CD14-positive monocyte (primary cell): ENCODE data around the gene CUBN. TPM values are rescaled to one million over a fixed set of nuclear protein-coding genes. Genes with fewer than 3 reads are reported as not detected.

Experiments
- DNase-seq, 3 donors: peaks; one replicate each; pipeline ENCODE4 v3.0.0-alpha.2; 2011 to 2022
- H2AFZ ChIP-seq: 2 replicates; pipeline ENCODE4 v1.6.0; 2012; ENCODE audit warnings: mild to moderate bottlenecking, low read depth, low read length, inconsistent platforms; ENCODE audit not compliant: insufficient read depth, poor library complexity, severe bottlenecking
- H3K27ac ChIP-seq, 2 donors: 1 replicate in 1 of 2; 2 replicates in 1 of 2; pipeline ENCODE4 v1.5.1; 2012 to 2013; ENCODE audit warnings: low read length in 2 of 2, control low read depth in 1 of 2, inconsistent platforms in 1 of 2, low read depth in 1 of 2, mild to moderate bottlenecking in 1 of 2
- H3K27me3 ChIP-seq, 2 donors: one replicate each; pipeline versions ENCODE4 v1.6.0 to v1.6.1; 2011 to 2013; ENCODE audit warnings: low read length in 2 of 2; ENCODE audit not compliant: control insufficient read depth in 2 of 2, insufficient read depth in 2 of 2
- H3K36me3 ChIP-seq, 2 donors: replicated peaks in 1 of 2; 1 replicate in 1 of 2; 2 replicates in 1 of 2; pipeline versions ENCODE4 v1.5.1 to v1.6.1; 2012 to 2013; ENCODE audit warnings: low read length in 2 of 2, control low read depth in 1 of 2, inconsistent platforms in 1 of 2, mild to moderate bottlenecking in 1 of 2; ENCODE audit not compliant: insufficient read depth in 2 of 2, control insufficient read depth in 1 of 2
- H3K4me1 ChIP-seq, 2 donors: 1 replicate in 1 of 2; 2 replicates in 1 of 2; pipeline versions ENCODE4 v1.5.1 to v1.6.1; 2012 to 2013; ENCODE audit warnings: low read length in 2 of 2, control low read depth in 1 of 2, inconsistent platforms in 1 of 2, mild to moderate bottlenecking in 1 of 2, moderate library complexity in 1 of 2; ENCODE audit not compliant: insufficient read depth in 2 of 2, control insufficient read depth in 1 of 2
- H3K4me2 ChIP-seq: replicated peaks from 2 replicates; pipeline ENCODE3; 2012; ENCODE audit warnings: low read length, moderate library complexity, mild to moderate bottlenecking; ENCODE audit not compliant: poor library complexity, severe bottlenecking; ENCODE audit errors: extremely low read depth
- H3K4me3 ChIP-seq, 3 experiments: fragments of 200-600 bp in 1 of 3; sonication (generic) in 1 of 3; replicated peaks in 1 of 3; 1 replicate in 2 of 3; 2 replicates in 1 of 3; pipeline ENCODE4 v1.5.1; 2011 to 2013; ENCODE audit warnings: low read length in 3 of 3, mild to moderate bottlenecking in 3 of 3, control low read depth in 2 of 3, low read depth in 2 of 3, inconsistent platforms in 1 of 3, moderate library complexity in 1 of 3
- H3K79me2 ChIP-seq: 2 replicates; pipeline ENCODE4 v1.6.0; 2012; ENCODE audit warnings: mild to moderate bottlenecking, control low read depth, inconsistent platforms, low read length, moderate library complexity; ENCODE audit not compliant: insufficient read depth
- H3K9ac ChIP-seq: 2 replicates; pipeline ENCODE4 v1.6.0; 2017; ENCODE audit warnings: low read length, mild to moderate bottlenecking; ENCODE audit not compliant: insufficient read depth, poor library complexity, severe bottlenecking
- H3K9me3 ChIP-seq, 2 donors: replicated peaks in 1 of 2; 1 replicate in 1 of 2; 2 replicates in 1 of 2; pipeline versions ENCODE4 v1.5.1 to v1.6.1; 2012 to 2013; ENCODE audit warnings: low read length in 2 of 2, control low read depth in 1 of 2; ENCODE audit not compliant: control insufficient read depth in 1 of 2, insufficient read depth in 1 of 2
- H4K20me1 ChIP-seq: 2 replicates; pipeline ENCODE4 v1.6.0; 2012; ENCODE audit warnings: mild to moderate bottlenecking, low read length, control low read depth, moderate library complexity; ENCODE audit not compliant: insufficient read depth
- H3K27ac Mint-ChIP-seq, 7 donors: one replicate each; pipeline ENCODE4 v1.8.0; 2020; ENCODE audit warnings: mild to moderate bottlenecking in 7 of 7, mixed read lengths in 7 of 7, moderate library complexity in 6 of 7, inconsistent platforms in 2 of 7
- H3K27me3 Mint-ChIP-seq, 3 donors: one replicate each; pipeline ENCODE4 v1.8.0; 2021 to 2022; ENCODE audit warnings: low read depth in 3 of 3, mild to moderate bottlenecking in 3 of 3, mixed read lengths in 3 of 3, moderate library complexity in 3 of 3, inconsistent platforms in 1 of 3
- H3K36me3 Mint-ChIP-seq, 2 donors: one replicate each; pipeline ENCODE4 v1.8.0; 2020; ENCODE audit warnings: mixed read lengths in 2 of 2, inconsistent platforms in 1 of 2, mild to moderate bottlenecking in 1 of 2
- H3K4me1 Mint-ChIP-seq: one replicate; pipeline ENCODE4 v1.8.0; 2020; ENCODE audit warnings: mild to moderate bottlenecking, mixed read lengths
- H3K4me3 Mint-ChIP-seq, 2 donors: one replicate each; pipeline ENCODE4 v1.8.0; 2020; ENCODE audit warnings: mild to moderate bottlenecking in 2 of 2, mixed read lengths in 2 of 2, moderate library complexity in 1 of 2
- H3K9me3 Mint-ChIP-seq, 7 donors: one replicate each; pipeline ENCODE4 v1.8.0; 2020 to 2022; ENCODE audit warnings: mixed read lengths in 7 of 7, mild to moderate bottlenecking in 6 of 7, moderate library complexity in 6 of 7, inconsistent platforms in 2 of 7
- CTCF ChIP-seq: fragments of 200-600 bp; IDR thresholded peaks from one replicate; pipeline ENCODE4 v1.8.0; 2022; ENCODE audit warnings: antibody characterized with exemption, mild to moderate bottlenecking
- WGBS: methylation state at CpG from one replicate; pipeline ENCODE4 v1.1.5; 2013; ENCODE audit warnings: missing lambda C conversion rate; ENCODE audit not compliant: insufficient coverage; 5-methylcytosine and 5-hydroxymethylcytosine counted together
- intact Hi-C, 2 donors: fragments of 100-400 bp; cut with micrococcal nuclease; formaldehyde crosslinking; loops; one replicate each; pipeline versions ENCODE4 v1.15.0 to v1.15.1; 2023
- polyA plus RNA-seq, 3 donors: library from polyadenylated mRNA; depleted of rRNA in 1 of 3; unstranded in 2 of 3; stranded (reverse) in 1 of 3; fragments of 300-500 nt in 2 of 3; fragments of >200 nt in 1 of 3; fragmentation: Illumina TruSeq in 2 of 3; gene quantifications; 1 replicate in 2 of 3; 2 replicates in 1 of 3; pipeline ENCODE4 v1.2.3, GENCODE V29; 2012 to 2021

Gene CUBN
- polyA plus RNA-seq, 3 donors = 0.95 TPM; not detected in 2

- peaks cover 6% of the 10 kb centered on the region for H3K4me1 Mint-ChIP-seq
- no peak overlapping the region for H3K4me3 Mint-ChIP-seq
- no peaks in the 10 kb centered on the region for H3K9me3 Mint-ChIP-seq
- Histone ChIP-seq H3K36me3 (no peaks in the 10 kb centered on the region), H3K9me3 (no peaks in the 10 kb centered on the region), H3K4me3 (no peak overlapping the region), H3K4me1 (peaks cover 5 to 8% of the 10 kb centered on the region in 2 donors), H3K27me3 (no peaks in the 10 kb centered on the region), H3K9ac (no peak overlapping the region), H2AFZ (no peak overlapping the region), H3K4me2 (no peak overlapping the region), H3K79me2 (no peaks in the 10 kb centered on the region), H3K27ac (no peak overlapping the region), H4K20me1 (no peaks in the 10 kb centered on the region)
- intact Hi-C loops = no loop called here
- H3K36me3 Mint-ChIP-seq = peaks cover 0 to 1% of the 10 kb centered on the region in 2 donors
- H3K27ac Mint-ChIP-seq = peak overlapping the region in 2 of 7 donors; percentile 1 to 39
- H3K27me3 Mint-ChIP-seq = peaks cover 2% of the 10 kb centered on the region in 3 donors
- no peak for DNase-seq
- no peak for TF ChIP-seq CTCF
Measured at GRCh38 chr10:17134737-17135260, 5.2 kb upstream of the CUBN start.

- H3K4me1 Mint-ChIP-seq = peaks cover 6% of the 10 kb centered on the region
Measured at GRCh38 chr10:17134282-17134681, 4.7 kb upstream of the CUBN start.

More at GRCh38 chr10:17134282-17134681, 4.7 kb upstream of the CUBN start:
- Histone ChIP-seq H3K4me3 (no peak overlapping the region), H2AFZ (no peak overlapping the region), H3K27me3 (no peaks in the 10 kb centered on the region), H3K9ac (no peak overlapping the region), H3K4me1 (peaks cover 5 to 8% of the 10 kb centered on the region in 2 donors), H3K79me2 (no peaks in the 10 kb centered on the region), H3K4me2 (no peak overlapping the region), H3K9me3 (no peaks in the 10 kb centered on the region), H3K27ac (no peak overlapping the region), H4K20me1 (no peaks in the 10 kb centered on the region), H3K36me3 (no peaks in the 10 kb centered on the region)
- intact Hi-C loops = no loop called here
- H3K4me3 Mint-ChIP-seq = no peak overlapping the region
- peaks cover 0 to 1% of the 10 kb centered on the region in 2 donors for H3K36me3 Mint-ChIP-seq
- H3K9me3 Mint-ChIP-seq = no peaks in the 10 kb centered on the region
- H3K27ac Mint-ChIP-seq = no peak overlapping the region
- no peak for TF ChIP-seq CTCF
- no peak for DNase-seq
- H3K27me3 Mint-ChIP-seq = peaks cover 2% of the 10 kb centered on the region in 3 donors
- no CpG with 5 or more reads among the region's 2 CpGs for WGBS
